Choroid plexus epithelial cell (primary cell): ENCODE data around the gene PDE6B.
"Not testable (repeated sequence)": the region's sequence is repeated elsewhere in the genome, so short reads cannot be mapped to it uniquely, and the experiment has no call there.

ENCODE experiments used
- DNase-seq: peaks from one replicate; pipeline ENCODE4 v3.0.0-alpha.2; 2010; ENCODE audit warnings: low read depth
- H3K4me3 ChIP-seq: 2 replicates; pipeline ENCODE4 v1.5.1; 2011; ENCODE audit warnings: low read depth, mild to moderate bottlenecking, control low read depth, low read length, moderate library complexity
- TF ChIP-seq, protein P1 (sequence below): conservative IDR thresholded peaks from 2 replicates; pipeline ENCODE4 v1.5.1; 2011; ENCODE audit warnings: low read depth, mild to moderate bottlenecking, control low read depth, inconsistent platforms, low read length, moderate library complexity

Gene PDE6B

GRCh38 chr4:689723-690122, 64.3 kb downstream of the PDE6B start:
- H3K4me3 ChIP-seq = no peak overlapping the region
- DNase-seq = no peak
- TF ChIP-seq, protein P1, sequence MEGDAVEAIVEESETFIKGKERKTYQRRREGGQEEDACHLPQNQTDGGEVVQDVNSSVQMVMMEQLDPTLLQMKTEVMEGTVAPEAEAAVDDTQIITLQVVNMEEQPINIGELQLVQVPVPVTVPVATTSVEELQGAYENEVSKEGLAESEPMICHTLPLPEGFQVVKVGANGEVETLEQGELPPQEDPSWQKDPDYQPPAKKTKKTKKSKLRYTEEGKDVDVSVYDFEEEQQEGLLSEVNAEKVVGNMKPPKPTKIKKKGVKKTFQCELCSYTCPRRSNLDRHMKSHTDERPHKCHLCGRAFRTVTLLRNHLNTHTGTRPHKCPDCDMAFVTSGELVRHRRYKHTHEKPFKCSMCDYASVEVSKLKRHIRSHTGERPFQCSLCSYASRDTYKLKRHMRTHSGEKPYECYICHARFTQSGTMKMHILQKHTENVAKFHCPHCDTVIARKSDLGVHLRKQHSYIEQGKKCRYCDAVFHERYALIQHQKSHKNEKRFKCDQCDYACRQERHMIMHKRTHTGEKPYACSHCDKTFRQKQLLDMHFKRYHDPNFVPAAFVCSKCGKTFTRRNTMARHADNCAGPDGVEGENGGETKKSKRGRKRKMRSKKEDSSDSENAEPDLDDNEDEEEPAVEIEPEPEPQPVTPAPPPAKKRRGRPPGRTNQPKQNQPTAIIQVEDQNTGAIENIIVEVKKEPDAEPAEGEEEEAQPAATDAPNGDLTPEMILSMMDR = no peak

GRCh38 chr4:692771-693554, 67.6 kb downstream of the PDE6B start:
- TF ChIP-seq, protein P1 = no peak
- no peak for DNase-seq
- H3K4me3 ChIP-seq = no peak overlapping the region

DNA sequence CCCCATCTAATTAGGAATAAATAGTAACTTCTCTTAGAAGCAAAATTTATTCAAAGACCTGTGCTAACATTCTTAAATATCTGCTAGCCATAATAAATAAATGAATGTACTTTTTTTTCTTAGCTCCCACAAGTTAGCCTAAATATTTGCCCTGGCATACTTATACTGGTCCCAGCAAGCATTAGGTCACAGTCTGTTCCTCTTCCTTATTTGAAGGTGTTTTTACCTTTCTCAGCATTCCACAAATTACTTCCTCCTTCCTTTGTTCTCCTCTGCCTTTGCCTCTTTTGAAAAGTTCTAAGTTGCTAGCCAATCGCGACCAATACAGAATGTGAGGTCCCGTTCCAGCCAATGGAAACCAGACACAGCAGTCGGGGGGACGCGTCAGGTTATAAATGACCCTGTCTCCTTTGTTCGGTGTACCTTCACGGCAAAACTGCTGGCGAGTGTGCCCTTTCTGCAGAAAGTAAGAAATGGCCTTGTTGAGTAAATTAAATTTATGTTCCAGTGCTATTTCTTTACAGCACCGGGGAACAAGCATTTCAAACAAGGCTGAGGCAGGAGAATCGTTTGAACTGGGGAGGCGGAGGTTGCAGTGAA, 69.1 kb downstream of the PDE6B start:
- not testable (repeated sequence) for H3K4me3 ChIP-seq

DNA sequence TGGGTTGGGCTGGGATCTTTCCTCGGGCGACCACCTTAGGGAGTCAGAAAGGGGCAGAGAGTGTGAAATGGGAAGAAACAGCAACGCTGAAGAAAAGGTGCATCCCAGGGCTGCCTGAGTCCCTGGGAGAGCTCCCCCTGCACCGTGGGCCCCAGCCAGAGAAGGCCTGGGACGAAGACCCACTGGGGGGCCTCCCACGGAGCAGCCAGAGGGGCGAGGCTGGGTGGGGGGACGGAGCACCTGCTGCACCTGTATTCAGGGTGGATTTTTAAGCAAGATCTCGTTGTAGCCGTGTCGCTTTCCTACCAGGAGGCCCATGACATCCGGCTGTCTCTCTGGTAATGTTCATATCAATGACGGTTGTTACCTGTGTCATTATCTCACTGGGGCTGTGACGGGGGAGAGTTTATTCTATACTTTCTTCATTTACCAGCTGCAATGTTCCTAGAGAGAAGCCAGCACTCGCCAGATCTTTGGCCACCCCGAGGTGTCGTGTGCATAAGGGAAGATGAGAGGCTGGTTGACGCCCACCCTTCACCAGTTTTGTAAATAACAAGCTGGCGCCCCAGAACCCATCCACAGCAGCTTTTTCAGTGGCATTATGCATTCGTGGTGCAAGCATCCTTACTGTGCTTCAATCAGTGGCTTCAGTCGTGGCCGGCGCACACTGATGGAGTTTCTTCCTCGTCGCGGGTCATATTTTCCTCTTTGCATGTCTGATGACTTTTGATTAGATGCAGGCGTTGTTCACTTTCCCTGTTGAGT, 74.6 kb downstream of the PDE6B start:
- TF ChIP-seq, protein P1 = no peak
- no peak for DNase-seq
- no peak overlapping the region for H3K4me3 ChIP-seq

More for the DNA sequence above, 69.1 kb downstream of the PDE6B start:
- not testable (repeated sequence) for DNase-seq

DNA sequence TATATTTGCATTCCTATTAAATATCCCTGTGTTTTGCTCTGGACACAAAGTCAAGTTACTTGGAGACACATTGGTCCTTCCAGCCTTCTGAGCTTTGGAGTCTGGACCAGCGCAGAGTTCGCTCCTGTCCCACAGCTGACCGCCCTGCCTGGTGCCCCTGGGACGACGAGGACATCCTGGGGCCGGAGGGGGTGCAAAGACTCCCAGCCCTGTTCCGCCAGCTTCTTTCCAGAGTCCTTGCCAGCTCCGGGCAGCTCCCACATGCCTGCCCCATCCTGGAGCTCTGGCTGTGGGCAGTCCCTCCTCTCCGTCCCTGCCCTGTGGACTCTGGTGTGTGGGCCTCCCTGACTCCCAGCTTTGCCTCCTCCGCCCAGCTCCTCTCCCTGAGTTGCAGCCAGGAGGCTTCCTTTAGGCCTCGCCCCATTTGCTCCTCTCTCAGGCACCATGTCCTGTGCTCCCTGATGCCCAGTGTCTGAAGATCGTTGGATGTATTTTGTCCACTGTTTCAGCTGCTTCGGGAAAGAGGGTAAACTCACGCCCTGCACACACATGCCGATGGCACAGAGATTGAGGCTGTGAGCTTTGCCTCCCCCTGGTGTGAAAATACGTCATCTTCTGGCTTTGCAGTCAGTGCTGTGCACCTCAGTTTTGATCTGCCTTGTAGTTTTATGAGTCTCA, 75.4 kb downstream of the PDE6B start:
- no peak overlapping the region for H3K4me3 ChIP-seq
- no peak for DNase-seq
- TF ChIP-seq, protein P1 = no peak

DNA sequence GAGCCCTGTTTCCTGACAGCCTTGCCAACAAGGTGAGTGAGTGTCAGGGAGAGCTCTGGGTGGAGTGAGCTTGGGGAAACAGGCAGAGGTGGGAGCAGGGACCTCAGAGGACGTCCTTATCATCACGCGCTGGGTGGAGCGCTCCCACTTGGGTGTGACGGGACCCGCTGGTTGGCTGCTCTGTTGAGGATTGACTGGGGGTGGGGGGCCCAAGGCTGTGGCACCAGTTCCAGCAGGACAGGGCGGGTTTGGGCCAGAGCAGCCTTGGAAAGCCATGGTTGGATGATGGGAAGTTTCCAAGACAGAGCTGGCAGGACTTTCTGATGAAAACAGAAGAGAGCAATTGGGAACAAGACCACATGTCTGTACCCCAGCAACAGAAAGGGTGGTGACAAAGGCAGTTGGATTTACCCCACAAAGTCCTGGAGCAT, 77.3 kb downstream of the PDE6B start:
- no peak for DNase-seq
- H3K4me3 ChIP-seq = no peak overlapping the region
- TF ChIP-seq, protein P1 = no peak
